GM12878 (cell line): ENCODE measurements around the gene MTIF3. TPM values are rescaled to one million over a fixed set of nuclear protein-coding genes. Genes with fewer than 3 reads are reported as not detected.

Experiments used
- ATAC-seq: fragments of 200-7000 bp; cut with Tn5 transposase; 3 replicates; pipeline ENCODE4 v1.9.1; 2020; ENCODE audit warnings: mild to moderate bottlenecking, moderate library complexity
- BruUV-seq: library from RNA; stranded (reverse); fragments of 400-500 nt; replicated peaks from 2 replicates; lab custom pipeline; 2021; lab: Mats Ljungman, UMichigan
- CTCF ChIA-PET: fragments of 300-600 bp; sonication (Branson Sonifier 250); formaldehyde crosslinking; extraction: SDS; loops from one replicate; lab custom pipeline; 2021; ENCODE audit warnings: inconsistent platforms; lab: Yijun Ruan, JAX
- POLR2A ChIA-PET: fragments of 350-600 bp; formaldehyde crosslinking; extraction: SDS; loops from one replicate; lab custom pipeline; 2021; ENCODE audit warnings: inconsistent platforms; lab: Charles Lee
- RAD21 ChIA-PET: fragments of 300-600 bp; sonication (Branson Sonifier 250); formaldehyde crosslinking; loops from one replicate; lab custom pipeline; 2023; ENCODE audit warnings: antibody characterized with exemption; ENCODE audit not compliant: unreplicated experiment; lab: Charles Lee
- SMC1A ChIA-PET: fragments of 300-600 bp; sonication (Branson Sonifier 250); formaldehyde crosslinking; loops from one replicate; lab custom pipeline; 2023; ENCODE audit not compliant: unreplicated experiment, uncharacterized antibody; lab: Charles Lee
- DNase-seq: peaks from one replicate; pipeline ENCODE4 v3.0.0-alpha.2; 2011; ENCODE audit warnings: low read depth, low spot score
- FAIRE-seq: peaks from 3 replicates; lab custom pipeline; 2011; peaks lifted over from hg19 to GRCh38; lab: Jason Lieb, UNC
- H2AFZ ChIP-seq: 2 replicates; pipeline ENCODE4 v1.6.0; 2011; ENCODE audit warnings: low read depth, low read length, control low read depth; ENCODE audit not compliant: control insufficient read depth
- H3K27ac ChIP-seq: 2 replicates; pipeline ENCODE4 v1.5.1; 2011; ENCODE audit warnings: control low read depth; ENCODE audit not compliant: control insufficient read depth, insufficient read depth
- H3K27me3 ChIP-seq, 2 experiments: replicated peaks in 1 of 2; 2 replicates each; pipeline versions ENCODE4 v1.6.0 to v1.6.1; 2011; ENCODE audit warnings: low read length in 1 of 2; ENCODE audit not compliant: control insufficient read depth in 2 of 2, insufficient read depth in 2 of 2
- H3K36me3 ChIP-seq, 2 experiments: 2 replicates each; pipeline ENCODE4 v1.5.1; 2011; ENCODE audit warnings: low read length in 1 of 2; ENCODE audit not compliant: control insufficient read depth in 2 of 2, insufficient read depth in 2 of 2
- H3K4me1 ChIP-seq: 2 replicates; pipeline ENCODE4 v1.6.1; 2011; ENCODE audit warnings: mild to moderate bottlenecking, low read length, moderate library complexity, mixed read lengths; ENCODE audit not compliant: control insufficient read depth, insufficient read depth
- H3K4me2 ChIP-seq: 2 replicates; pipeline ENCODE4 v1.6.0; 2011; ENCODE audit warnings: control low read depth; ENCODE audit not compliant: control insufficient read depth, insufficient read depth
- H3K4me3 ChIP-seq: fragments of 200-600 bp; sonication (generic); 2 replicates; pipeline ENCODE4 v1.5.1; 2016
- H3K79me2 ChIP-seq: 2 replicates; pipeline ENCODE4 v1.6.0; 2011; ENCODE audit warnings: low read length; ENCODE audit not compliant: control insufficient read depth, insufficient read depth
- H3K9ac ChIP-seq: 2 replicates; pipeline ENCODE4 v1.8.0; 2011; ENCODE audit warnings: low read length, control low read depth, mixed read lengths; ENCODE audit not compliant: control insufficient read depth, insufficient read depth
- H3K9me3 ChIP-seq: replicated peaks from 3 replicates; pipeline ENCODE4 v1.5.1; 2011; ENCODE audit warnings: mild to moderate bottlenecking, low read length; ENCODE audit not compliant: control insufficient read depth, insufficient read depth
- H4K20me1 ChIP-seq: 2 replicates; pipeline ENCODE4 v1.6.0; 2011; ENCODE audit not compliant: control insufficient read depth, insufficient read depth
- E2F4 ChIP-seq: IDR thresholded peaks from 2 replicates; pipeline ENCODE4 v1.6.1; 2012; ENCODE audit warnings: low read depth, low read length, improper control_type of control experiment
- FOXK2 ChIP-seq: fragments of 450-650 bp; IDR thresholded peaks from 2 replicates; pipeline ENCODE4 v1.6.1; 2017; ENCODE audit warnings: mild to moderate bottlenecking, moderate library complexity
- GATAD2B ChIP-seq: fragments of 450-650 bp; conservative IDR thresholded peaks from 2 replicates; pipeline ENCODE4 v1.6.1; 2017; ENCODE audit warnings: low read depth, mild to moderate bottlenecking, moderate library complexity
- NKRF ChIP-seq: fragments of 450-650 bp; conservative IDR thresholded peaks from 2 replicates; pipeline ENCODE4 v1.6.1; 2017; ENCODE audit warnings: mild to moderate bottlenecking, moderate library complexity
- TAF1 ChIP-seq: IDR thresholded peaks from 2 replicates; pipeline ENCODE4 v1.6.1; 2011; ENCODE audit warnings: mild to moderate bottlenecking, low read depth, low read length, borderline replicate concordance
- WGBS: methylation state at CpG from one replicate; pipeline ENCODE4 v1.1.6; 2016; ENCODE audit warnings: low lambda C conversion rate; ENCODE audit not compliant: insufficient replicate concordance, insufficient coverage; ENCODE audit errors: missing lambda C conversion rate; 5-methylcytosine and 5-hydroxymethylcytosine counted together
- in situ Hi-C: fragments of 300-500 bp; cut with MboI; formaldehyde crosslinking; loops from 9 replicates; pipeline ENCODE4 v1.14.3; 2018; ENCODE audit warnings: mixed read lengths
- intact Hi-C: fragments of 100-400 bp; cut with micrococcal nuclease; formaldehyde crosslinking; loops from one replicate; pipeline ENCODE4 v1.14.2; 2022; ENCODE audit not compliant: unreplicated experiment
- polyA plus RNA-seq, 11 experiments: library from polyadenylated mRNA; depleted of rRNA in 4 of 11; unstranded in 6 of 11; stranded (reverse) in 5 of 11; fragments of >200 nt; fragmentation: Nextera tagmentation in 4 of 11; fragmentation: Illumina TruSeq in 1 of 11; extraction: Ambion mirVana in 4 of 11; extraction: Trizol in 1 of 11; gene quantifications; 1 replicate in 1 of 11; 2 replicates in 10 of 11; pipeline versions ENCODE4 v1.2.1 to v1.2.3, GENCODE V29; 2011 to 2016; ENCODE audit warnings: inconsistent platforms in 2 of 11, missing spikeins in 2 of 11, low read depth in 1 of 11
- small RNA-seq: library from RNA; depleted of rRNA; stranded (forward); fragments of <200 nt; gene quantifications from one replicate; pipeline ENCODE3, GENCODE V24; 2014
- total RNA-seq, 4 experiments: library from RNA; depleted of rRNA in 3 of 4; stranded (reverse); fragments of >200 nt in 3 of 4; fragmentation: Illumina TruSeq in 1 of 4; extraction: Trizol in 1 of 4; gene quantifications; 2 replicates each; pipeline versions ENCODE4 v1.2.1 to v1.2.3, GENCODE V29; 2013 to 2021

Gene MTIF3
- total and polyA plus RNA-seq, 10 of the 15 experiments (the other 5 are each of a cell fraction or from before 2014, with no cell fraction given), result 22.4 to 73.9 (median 49.7) TPM

GRCh38 chr13:27388241-27388640 lies 62.1 kb downstream of the MTIF3 start:
- BruUV-seq, result no TSS peak
- SMC1A ChIA-PET, result interaction anchor here (0.6 to 1.1 kb wide), 3 partner anchors 52 to 524 kb away, joined by 3 to 4 read pairs (median 3); no protein-coding TSS in a partner anchor
- Histone ChIP-seq H3K4me3 (no peak overlapping the region), H4K20me1 (no peaks in the 10 kb centered on the region), H3K27ac (no peak overlapping the region), H3K36me3 (no peaks in the 10 kb centered on the region), H3K4me2 (no peak overlapping the region), H2AFZ (no peak overlapping the region), H3K9ac (no peak overlapping the region), H3K9me3 (no peaks in the 10 kb centered on the region), H3K79me2 (no peaks in the 10 kb centered on the region), H3K27me3 (no peaks in the 10 kb centered on the region; a peak in 2 of 4 replicates), H3K4me1 (no peaks in the 10 kb centered on the region)
- ATAC-seq (no peak), DNase-seq (no peak), FAIRE-seq (no peak)
- 3% methylated on average over 2 of the region's 2 CpGs for WGBS
- intact Hi-C loops, result no loop called here
- CTCF ChIA-PET, result interaction anchor here (2.3 kb wide), 1 partner anchor 438 kb away, joined by 7 read pairs; no protein-coding TSS in a partner anchor
- in situ Hi-C loops, result no loop called here
- POLR2A ChIA-PET, result no interaction called here
- RAD21 ChIA-PET, result no interaction called here
- TF ChIP-seq GATAD2B, result no peak
- no peak for TF ChIP-seq TAF1
- no peak for TF ChIP-seq NKRF
- no peak for TF ChIP-seq FOXK2
- TF ChIP-seq E2F4, result no peak

Small RNA genes within 50 kb of the gene (small RNA-seq; reads per million reads assigned to genes)
- gene RNU6-63P, result not detected
- gene RNY1P1, result not detected

Other genes starting within 250 kb of the MTIF3 start
- gene RPL21, start 199.0 kb downstream of the MTIF3 start, total RNA-seq (2014; rRNA removed), result 1,153 and 1,203 TPM in 2 replicates
- 3,751 and 3,758 TPM in 2 replicates for gene RPL21, start 199.0 kb downstream of the MTIF3 start, total RNA-seq (2014; rRNA removed; fragmentation: Illumina TruSeq; extraction: Trizol)
- 1,747 and 1,749 TPM in 2 replicates for gene RPL21, start 199.0 kb downstream of the MTIF3 start, total RNA-seq (2021)
- 1,565 and 1,921 TPM in 2 replicates for gene RPL21, start 199.0 kb downstream of the MTIF3 start, polyA plus RNA-seq (2011; rRNA removed)
- gene RPL21, start 199.0 kb downstream of the MTIF3 start, polyA plus RNA-seq (2014; fragmentation: Illumina TruSeq; extraction: Trizol), result 3,148 and 4,027 TPM in 2 replicates
- 1,000 to 10,000 TPM; 8,593 to 9,760 TPM for gene RPL21, start 199.0 kb downstream of the MTIF3 start, polyA plus RNA-seq (2014; fragmentation: Nextera tagmentation; extraction: Ambion mirVana)
- 1,319 and 1,648 TPM in 2 replicates for gene RPL21, start 199.0 kb downstream of the MTIF3 start, polyA plus RNA-seq (2014; rRNA removed)
- gene RPL21, start 199.0 kb downstream of the MTIF3 start, polyA plus RNA-seq (2016; fragmentation: Nextera tagmentation; extraction: Ambion mirVana), result 100 to 1,000 TPM; 817 to 826 TPM
- 0.85 and 1.4 TPM in 2 replicates for gene RASL11A, start 179.7 kb downstream of the MTIF3 start, total RNA-seq (2014; rRNA removed)
- gene RASL11A, start 179.7 kb downstream of the MTIF3 start, total RNA-seq (2014; rRNA removed; fragmentation: Illumina TruSeq; extraction: Trizol), result 0.41 and 0.45 TPM in 2 replicates
- 0.29 and 0.41 TPM in 2 replicates for gene RASL11A, start 179.7 kb downstream of the MTIF3 start, total RNA-seq (2021)
- 0.14 and 0.35 TPM in 2 replicates for gene RASL11A, start 179.7 kb downstream of the MTIF3 start, polyA plus RNA-seq (2011; rRNA removed)
- gene RASL11A, start 179.7 kb downstream of the MTIF3 start, polyA plus RNA-seq (2014; fragmentation: Illumina TruSeq; extraction: Trizol), result 0.27 and 1.3 TPM in 2 replicates
- gene RASL11A, start 179.7 kb downstream of the MTIF3 start, polyA plus RNA-seq (2014; fragmentation: Nextera tagmentation; extraction: Ambion mirVana), result under 1 TPM in 1 of 2 experiments, not detected in 1; 0.04 TPM
- gene RASL11A, start 179.7 kb downstream of the MTIF3 start, polyA plus RNA-seq (2014; rRNA removed), result 0.77 and 0.91 TPM in 2 replicates
- under 1 TPM; 0.10 to 0.39 TPM for gene RASL11A, start 179.7 kb downstream of the MTIF3 start, polyA plus RNA-seq (2016; fragmentation: Nextera tagmentation; extraction: Ambion mirVana)
- gene GTF3A, start 25.9 kb downstream of the MTIF3 start, total RNA-seq (2014; rRNA removed), result 232 TPM in 2 replicates
- 247 and 249 TPM in 2 replicates for gene GTF3A, start 25.9 kb downstream of the MTIF3 start, total RNA-seq (2014; rRNA removed; fragmentation: Illumina TruSeq; extraction: Trizol)
- 192 and 201 TPM in 2 replicates for gene GTF3A, start 25.9 kb downstream of the MTIF3 start, total RNA-seq (2021)
- 150 and 204 TPM in 2 replicates for gene GTF3A, start 25.9 kb downstream of the MTIF3 start, polyA plus RNA-seq (2011; rRNA removed)
- gene GTF3A, start 25.9 kb downstream of the MTIF3 start, polyA plus RNA-seq (2014; fragmentation: Illumina TruSeq; extraction: Trizol), result 350 and 400 TPM in 2 replicates
- 100 to 1,000 TPM in 1 of 2 experiments, 10 to 100 TPM in 1; 74.2 to 187 TPM for gene GTF3A, start 25.9 kb downstream of the MTIF3 start, polyA plus RNA-seq (2014; fragmentation: Nextera tagmentation; extraction: Ambion mirVana)
- gene GTF3A, start 25.9 kb downstream of the MTIF3 start, polyA plus RNA-seq (2014; rRNA removed), result 183 and 199 TPM in 2 replicates
- gene GTF3A, start 25.9 kb downstream of the MTIF3 start, polyA plus RNA-seq (2016; fragmentation: Nextera tagmentation; extraction: Ambion mirVana), result 100 to 1,000 TPM; 501 to 524 TPM
- 5.2 and 5.4 TPM in 2 replicates for gene LNX2, start 170.0 kb upstream of the MTIF3 start, total RNA-seq (2014; rRNA removed)
- gene LNX2, start 170.0 kb upstream of the MTIF3 start, total RNA-seq (2014; rRNA removed; fragmentation: Illumina TruSeq; extraction: Trizol), result 6.2 and 6.3 TPM in 2 replicates
- gene LNX2, start 170.0 kb upstream of the MTIF3 start, total RNA-seq (2021), result 4.7 and 4.8 TPM in 2 replicates
- gene LNX2, start 170.0 kb upstream of the MTIF3 start, polyA plus RNA-seq (2011; rRNA removed), result 7.7 and 7.9 TPM in 2 replicates
- gene LNX2, start 170.0 kb upstream of the MTIF3 start, polyA plus RNA-seq (2014; fragmentation: Illumina TruSeq; extraction: Trizol), result 5.9 and 6.5 TPM in 2 replicates
- gene LNX2, start 170.0 kb upstream of the MTIF3 start, polyA plus RNA-seq (2014; fragmentation: Nextera tagmentation; extraction: Ambion mirVana), result 1 to 10 TPM; 1.3 to 1.9 TPM
- 3.5 and 3.7 TPM in 2 replicates for gene LNX2, start 170.0 kb upstream of the MTIF3 start, polyA plus RNA-seq (2014; rRNA removed)
- gene LNX2, start 170.0 kb upstream of the MTIF3 start, polyA plus RNA-seq (2016; fragmentation: Nextera tagmentation; extraction: Ambion mirVana), result 1 to 10 TPM; 4.0 to 4.1 TPM
- gene POLR1D, start 171.3 kb upstream of the MTIF3 start, total RNA-seq (2014; rRNA removed), result 119 and 136 TPM in 2 replicates
- gene POLR1D, start 171.3 kb upstream of the MTIF3 start, total RNA-seq (2014; rRNA removed; fragmentation: Illumina TruSeq; extraction: Trizol), result 160 TPM in 2 replicates
- 153 and 156 TPM in 2 replicates for gene POLR1D, start 171.3 kb upstream of the MTIF3 start, total RNA-seq (2021)
- gene POLR1D, start 171.3 kb upstream of the MTIF3 start, polyA plus RNA-seq (2011; rRNA removed), result 219 and 229 TPM in 2 replicates
- 223 and 290 TPM in 2 replicates for gene POLR1D, start 171.3 kb upstream of the MTIF3 start, polyA plus RNA-seq (2014; fragmentation: Illumina TruSeq; extraction: Trizol)
- 100 to 1,000 TPM; 190 to 219 TPM for gene POLR1D, start 171.3 kb upstream of the MTIF3 start, polyA plus RNA-seq (2014; fragmentation: Nextera tagmentation; extraction: Ambion mirVana)
- 155 and 160 TPM in 2 replicates for gene POLR1D, start 171.3 kb upstream of the MTIF3 start, polyA plus RNA-seq (2014; rRNA removed)
- 100 to 1,000 TPM; 132 to 137 TPM for gene POLR1D, start 171.3 kb upstream of the MTIF3 start, polyA plus RNA-seq (2016; fragmentation: Nextera tagmentation; extraction: Ambion mirVana)